Uterus (tissue), 2 donors: ENCODE data around the gene UBR2.

Experiments used
- POLR2A ChIP-seq, 2 donors: fragments of 450-650 bp; IDR thresholded peaks; one replicate each; pipeline ENCODE4 v1.6.1; 2016; ENCODE audit warnings: antibody characterized with exemption in 2 of 2, mild to moderate bottlenecking in 1 of 2, moderate library complexity in 1 of 2
- TF ChIP-seq, protein P1 (sequence below), 4 experiments: fragments of 200-600 bp in 2 of 4; fragments of 450-650 bp in 2 of 4; sonication (generic) in 2 of 4; IDR thresholded peaks; one replicate each; pipeline ENCODE4 v1.5.1; 2016 to 2019; ENCODE audit warnings: antibody characterized with exemption in 4 of 4, mild to moderate bottlenecking in 2 of 4, moderate library complexity in 1 of 4

DNA sequence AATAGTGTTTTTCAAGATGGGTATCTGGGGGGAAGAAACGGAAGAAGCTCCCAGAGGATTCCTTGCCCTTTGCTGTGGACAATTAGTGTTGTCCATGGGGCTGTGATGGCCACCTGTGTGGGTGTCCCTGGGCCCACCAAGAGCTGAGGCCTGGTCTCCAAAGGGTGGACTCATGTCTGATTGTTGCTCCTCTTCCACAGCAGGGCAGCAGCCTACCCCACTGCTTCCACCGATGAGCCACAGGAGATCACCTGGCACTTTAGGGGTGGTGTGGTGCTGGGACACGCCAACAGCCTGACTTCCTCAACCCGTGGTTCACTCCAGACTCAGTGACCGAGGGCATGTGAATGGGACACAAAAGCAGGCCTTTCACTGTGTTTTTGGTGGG, 133.4 kb downstream of the UBR2 start:
- TF ChIP-seq, protein P1, sequence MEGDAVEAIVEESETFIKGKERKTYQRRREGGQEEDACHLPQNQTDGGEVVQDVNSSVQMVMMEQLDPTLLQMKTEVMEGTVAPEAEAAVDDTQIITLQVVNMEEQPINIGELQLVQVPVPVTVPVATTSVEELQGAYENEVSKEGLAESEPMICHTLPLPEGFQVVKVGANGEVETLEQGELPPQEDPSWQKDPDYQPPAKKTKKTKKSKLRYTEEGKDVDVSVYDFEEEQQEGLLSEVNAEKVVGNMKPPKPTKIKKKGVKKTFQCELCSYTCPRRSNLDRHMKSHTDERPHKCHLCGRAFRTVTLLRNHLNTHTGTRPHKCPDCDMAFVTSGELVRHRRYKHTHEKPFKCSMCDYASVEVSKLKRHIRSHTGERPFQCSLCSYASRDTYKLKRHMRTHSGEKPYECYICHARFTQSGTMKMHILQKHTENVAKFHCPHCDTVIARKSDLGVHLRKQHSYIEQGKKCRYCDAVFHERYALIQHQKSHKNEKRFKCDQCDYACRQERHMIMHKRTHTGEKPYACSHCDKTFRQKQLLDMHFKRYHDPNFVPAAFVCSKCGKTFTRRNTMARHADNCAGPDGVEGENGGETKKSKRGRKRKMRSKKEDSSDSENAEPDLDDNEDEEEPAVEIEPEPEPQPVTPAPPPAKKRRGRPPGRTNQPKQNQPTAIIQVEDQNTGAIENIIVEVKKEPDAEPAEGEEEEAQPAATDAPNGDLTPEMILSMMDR (IDR thresholded peaks at IDR 0.05): no peak
- TF ChIP-seq POLR2A (IDR thresholded peaks at IDR 0.05): no peak
